A673 (cell line): ENCODE results near the gene SPATA31D3. TPM values are rescaled to one million over a fixed set of nuclear protein-coding genes. Genes with fewer than 3 reads are reported as not detected.
"Not testable (repeated sequence)": the region's sequence is repeated elsewhere in the genome, so short reads cannot be mapped to it uniquely, and the experiment has no call there.

Source experiments
- BruUV-seq: library from RNA; stranded (reverse); fragments of 400-500 nt; replicated peaks from 2 replicates; lab custom pipeline; 2021; lab: Mats Ljungman, UMichigan
- CTCF ChIA-PET: fragments of 300-600 bp; sonication (Branson Sonifier 250); formaldehyde crosslinking; loops from one replicate; lab custom pipeline; 2022; ENCODE audit warnings: antibody characterized with exemption; lab: Charles Lee
- POLR2A ChIA-PET: fragments of 300-600 bp; sonication (Branson Sonifier 250); formaldehyde crosslinking; loops from one replicate; lab custom pipeline; 2022; ENCODE audit warnings: antibody characterized with exemption; ENCODE audit not compliant: low non-redundant PET; lab: Charles Lee
- DNase-seq: peaks from one replicate; pipeline ENCODE4 v3.0.0-alpha.2; 2015; ENCODE audit warnings: low spot score
- H3K27ac ChIP-seq: fragments of 200-600 bp; sonication (generic); 2 replicates; pipeline ENCODE4 v1.5.1; 2016; ENCODE audit warnings: mixed run types, low read depth, mild to moderate bottlenecking, mixed read lengths, antibody characterized with exemption, low read length; ENCODE audit not compliant: poor library complexity, severe bottlenecking
- H3K27me3 ChIP-seq: fragments of 200-600 bp; sonication (generic); replicated peaks from 2 replicates; pipeline ENCODE4 v1.6.1; 2017; ENCODE audit warnings: mixed run types, low read depth, mild to moderate bottlenecking, mixed read lengths, antibody characterized with exemption, low read length; ENCODE audit not compliant: insufficient read depth, poor library complexity
- H3K36me3 ChIP-seq: fragments of 200-600 bp; sonication (generic); 2 replicates; pipeline ENCODE4 v1.6.1; 2016; ENCODE audit warnings: mixed run types, mild to moderate bottlenecking, mixed read lengths, antibody characterized with exemption, low read length; ENCODE audit not compliant: insufficient read depth, poor library complexity, severe bottlenecking
- H3K4me1 ChIP-seq: fragments of 200-600 bp; sonication (generic); 2 replicates; pipeline ENCODE4 v1.6.1; 2017; ENCODE audit warnings: mixed run types, mild to moderate bottlenecking, mixed read lengths, antibody characterized with exemption, low read length; ENCODE audit not compliant: insufficient read depth, poor library complexity, severe bottlenecking
- H3K4me3 ChIP-seq: fragments of 200-600 bp; sonication (generic); 2 replicates; pipeline ENCODE4 v1.5.1; 2016; ENCODE audit warnings: low read depth, mixed run types, mild to moderate bottlenecking, mixed read lengths, low read length; ENCODE audit not compliant: poor library complexity, severe bottlenecking
- H3K9me3 ChIP-seq: fragments of 200-600 bp; sonication (generic); 2 replicates; pipeline ENCODE4 v1.6.1; 2016; ENCODE audit warnings: mixed run types, low read depth, mild to moderate bottlenecking, mixed read lengths, antibody characterized with exemption, low read length; ENCODE audit not compliant: poor library complexity, severe bottlenecking
- EZH2 ChIP-seq: fragments of 200-600 bp; sonication (generic); IDR thresholded peaks from 2 replicates; pipeline ENCODE4 v1.6.1; 2017; ENCODE audit warnings: borderline replicate concordance, low read depth, mild to moderate bottlenecking, mixed read lengths, antibody characterized with exemption, low read length; ENCODE audit not compliant: poor library complexity, severe bottlenecking
- intact Hi-C: fragments of 100-400 bp; cut with micrococcal nuclease; formaldehyde crosslinking; loops from one replicate; pipeline ENCODE4 v1.10.0; 2022; ENCODE audit not compliant: unreplicated experiment
- total RNA-seq: library from RNA; stranded (reverse); gene quantifications from 2 replicates; pipeline ENCODE4 v1.2.3, GENCODE V29; 2021
- TF ChIP-seq, protein P1 (sequence below): fragments of 300-800, 200-600 bp; sonication (generic); conservative IDR thresholded peaks from 2 replicates; pipeline ENCODE4 v1.5.1; 2017; ENCODE audit warnings: low read depth, mild to moderate bottlenecking, antibody characterized with exemption, low read length, moderate library complexity, mixed read lengths

Gene SPATA31D3
- total RNA-seq, 1 experiment from 2014 or later, result not detected

GRCh38 chr9:81906671-81907070 lies 36.6 kb upstream of the SPATA31D3 start:
- intact Hi-C loops, result no loop called here
- H3K27ac ChIP-seq, result no peak overlapping the region
- H3K4me1 ChIP-seq, result no peaks in the 10 kb centered on the region
- H3K9me3 ChIP-seq, result no peaks in the 10 kb centered on the region
- no peaks in the 10 kb centered on the region for H3K36me3 ChIP-seq
- no peaks in the 10 kb centered on the region for H3K27me3 ChIP-seq
- H3K4me3 ChIP-seq, result no peak overlapping the region
- TF ChIP-seq, protein P1, sequence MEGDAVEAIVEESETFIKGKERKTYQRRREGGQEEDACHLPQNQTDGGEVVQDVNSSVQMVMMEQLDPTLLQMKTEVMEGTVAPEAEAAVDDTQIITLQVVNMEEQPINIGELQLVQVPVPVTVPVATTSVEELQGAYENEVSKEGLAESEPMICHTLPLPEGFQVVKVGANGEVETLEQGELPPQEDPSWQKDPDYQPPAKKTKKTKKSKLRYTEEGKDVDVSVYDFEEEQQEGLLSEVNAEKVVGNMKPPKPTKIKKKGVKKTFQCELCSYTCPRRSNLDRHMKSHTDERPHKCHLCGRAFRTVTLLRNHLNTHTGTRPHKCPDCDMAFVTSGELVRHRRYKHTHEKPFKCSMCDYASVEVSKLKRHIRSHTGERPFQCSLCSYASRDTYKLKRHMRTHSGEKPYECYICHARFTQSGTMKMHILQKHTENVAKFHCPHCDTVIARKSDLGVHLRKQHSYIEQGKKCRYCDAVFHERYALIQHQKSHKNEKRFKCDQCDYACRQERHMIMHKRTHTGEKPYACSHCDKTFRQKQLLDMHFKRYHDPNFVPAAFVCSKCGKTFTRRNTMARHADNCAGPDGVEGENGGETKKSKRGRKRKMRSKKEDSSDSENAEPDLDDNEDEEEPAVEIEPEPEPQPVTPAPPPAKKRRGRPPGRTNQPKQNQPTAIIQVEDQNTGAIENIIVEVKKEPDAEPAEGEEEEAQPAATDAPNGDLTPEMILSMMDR, result no peak
- no peak for TF ChIP-seq EZH2
- no TSS peak for BruUV-seq
- DNase-seq, result no peak
- CTCF ChIA-PET, result no interaction called here
- POLR2A ChIA-PET, result no interaction called here

GRCh38 chr9:81912135-81912534 lies 31.2 kb upstream of the SPATA31D3 start:
- POLR2A ChIA-PET, result no interaction called here
- TF ChIP-seq EZH2, result no peak
- TF ChIP-seq, protein P1, result no peak
- no TSS peak for BruUV-seq
- H3K4me3 ChIP-seq, result no peak overlapping the region
- H3K4me1 ChIP-seq, result no peaks in the 10 kb centered on the region
- no peak for DNase-seq
- no peaks in the 10 kb centered on the region for H3K9me3 ChIP-seq
- no peaks in the 10 kb centered on the region for H3K27me3 ChIP-seq
- intact Hi-C loops, result no loop called here
- CTCF ChIA-PET, result no interaction called here
- no peaks in the 10 kb centered on the region for H3K36me3 ChIP-seq
- no peak overlapping the region for H3K27ac ChIP-seq

- DNase-seq, result no peak
- intact Hi-C loops, result no loop called here
- BruUV-seq, result no TSS peak
Measured at GRCh38 chr9:81915801-81916505, 27.3 kb upstream of the SPATA31D3 start.

GRCh38 chr9:81918507-81918906 lies 24.8 kb upstream of the SPATA31D3 start:
- H3K4me1 ChIP-seq, CTCF ChIA-PET: not testable (repeated sequence)

More at GRCh38 chr9:81915801-81916505, 27.3 kb upstream of the SPATA31D3 start:
- H3K36me3 ChIP-seq, result no peaks in the 10 kb centered on the region
- no peak for TF ChIP-seq EZH2
- TF ChIP-seq, protein P1, result no peak
- no peak overlapping the region for H3K4me3 ChIP-seq
- H3K27me3 ChIP-seq, result no peaks in the 10 kb centered on the region
- H3K27ac ChIP-seq, result no peak overlapping the region
- H3K4me1 ChIP-seq, result no peaks in the 10 kb centered on the region
- H3K9me3 ChIP-seq, result no peaks in the 10 kb centered on the region
- POLR2A ChIA-PET, result no interaction called here
- CTCF ChIA-PET, result no interaction called here

GRCh38 chr9:81928305-81928704 lies 15.0 kb upstream of the SPATA31D3 start, which contains the start of gene SPATA31D4:
Gene SPATA31D4 (plus strand): TSS chr9:81928428. CDS start chr9:81928514, 86 bp downstream.
- POLR2A ChIA-PET, intact Hi-C loops, BruUV-seq: not testable (repeated sequence)

More at GRCh38 chr9:81918507-81918906, 24.8 kb upstream of the SPATA31D3 start:
- intact Hi-C loops, H3K9me3 ChIP-seq, H3K4me3 ChIP-seq, BruUV-seq, H3K27ac ChIP-seq, H3K27me3 ChIP-seq, POLR2A ChIA-PET, DNase-seq, H3K36me3 ChIP-seq: not testable (repeated sequence)

More at GRCh38 chr9:81928305-81928704, 15.0 kb upstream of the SPATA31D3 start, which contains the start of gene SPATA31D4:
- H3K27me3 ChIP-seq, H3K9me3 ChIP-seq, DNase-seq, CTCF ChIA-PET, H3K4me1 ChIP-seq, H3K36me3 ChIP-seq, H3K27ac ChIP-seq, H3K4me3 ChIP-seq: not testable (repeated sequence)
